Chondrocyte (in vitro differentiated cells): ENCODE measurements around the gene PCCB. TPM values are rescaled to one million over a fixed set of nuclear protein-coding genes. Genes with fewer than 3 reads are reported as not detected.

ENCODE experiments used
- DNase-seq: peaks from one replicate; pipeline ENCODE4 v3.0.0; 2021; ENCODE audit warnings: mixed read lengths, low spot score
- H3K27ac Mint-ChIP-seq: one replicate; pipeline ENCODE4 v1.8.0; 2021; ENCODE audit warnings: mild to moderate bottlenecking, moderate library complexity, mixed read lengths; ENCODE audit not compliant: unreplicated experiment
- H3K27me3 Mint-ChIP-seq: 2 replicates; pipeline ENCODE4 v1.8.0; 2021; ENCODE audit warnings: low read depth, mixed read lengths
- H3K36me3 Mint-ChIP-seq: 2 replicates; pipeline ENCODE4 v1.8.0; 2021; ENCODE audit warnings: low read depth, mixed read lengths
- H3K4me1 Mint-ChIP-seq: 2 replicates; pipeline ENCODE4 v1.8.0; 2021; ENCODE audit warnings: low read depth, mild to moderate bottlenecking, mixed read lengths
- H3K4me3 Mint-ChIP-seq: one replicate; pipeline ENCODE4 v1.8.0; 2021; ENCODE audit warnings: mild to moderate bottlenecking, moderate library complexity, mixed read lengths; ENCODE audit not compliant: unreplicated experiment
- H3K9me3 Mint-ChIP-seq: 2 replicates; pipeline ENCODE4 v1.8.0; 2021; ENCODE audit warnings: low read depth, mixed read lengths
- CTCF ChIP-seq: fragments of 200-600 bp; sonication (generic); IDR thresholded peaks from 2 replicates; pipeline ENCODE4 v1.5.0; 2021; ENCODE audit warnings: antibody characterized with exemption, mild to moderate bottlenecking, moderate library complexity
- total RNA-seq: library from RNA; stranded (reverse); gene quantifications from 3 replicates; pipeline ENCODE4 v1.2.1, GENCODE V29; 2021

PCCB gene
- total RNA-seq, 1 donor from 2014 or later, result 31.1 TPM

DNA sequence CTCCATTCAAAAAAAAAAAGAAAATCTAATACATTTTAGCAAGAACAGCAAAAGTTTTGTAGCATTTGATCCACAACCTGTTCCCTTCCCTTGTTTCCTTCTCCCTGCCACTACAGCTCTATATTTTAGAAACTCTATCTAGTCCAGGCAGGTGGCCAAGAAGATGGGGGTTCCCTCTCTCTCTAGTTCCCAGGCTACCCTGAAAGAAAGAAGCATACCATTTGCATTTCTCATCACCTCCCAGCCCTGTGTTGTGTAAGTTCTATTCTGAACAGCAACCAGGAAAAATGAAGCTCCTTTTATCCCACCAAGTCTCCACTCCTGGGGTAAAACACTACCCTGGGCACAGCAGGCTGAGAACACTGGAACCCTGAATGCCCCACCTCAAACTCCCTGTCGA, 100.0 kb downstream of the PCCB start:
- no peak for DNase-seq
- Mint-ChIP-seq H3K4me1 (peaks cover 23% of the 10 kb centered on the region), H3K4me3 (no peak overlapping the region), H3K9me3 (peaks cover 2% of the 10 kb centered on the region), H3K27me3 (no peaks in the 10 kb centered on the region), H3K36me3 (peaks cover 9% of the 10 kb centered on the region), H3K27ac (peak overlapping the region; percentile 95)
- no peak for TF ChIP-seq CTCF

DNA sequence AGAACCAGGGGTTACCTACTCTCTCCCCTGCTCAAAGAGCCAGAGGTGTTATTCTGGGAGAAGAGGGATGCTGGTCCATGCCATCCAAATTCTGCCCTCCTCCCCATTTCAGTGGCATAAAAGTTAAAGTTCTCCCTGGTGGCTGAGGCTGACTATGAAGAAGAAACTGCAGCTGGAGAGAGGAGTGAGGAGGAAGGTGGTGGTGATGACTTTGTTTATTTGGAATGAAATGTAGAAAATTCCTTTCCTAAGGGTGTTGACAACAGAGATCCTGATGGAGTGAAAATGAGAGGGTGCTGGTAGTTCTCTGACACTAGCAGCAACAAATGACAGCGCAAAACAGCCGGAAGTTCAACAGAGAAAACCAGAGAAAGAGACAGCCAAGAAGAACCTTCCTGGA, 100.4 kb downstream of the PCCB start:
- H3K27me3 Mint-ChIP-seq, result no peaks in the 10 kb centered on the region
- peak overlapping the region; percentile 26 for H3K4me3 Mint-ChIP-seq
- no peak for DNase-seq
- H3K9me3 Mint-ChIP-seq, result peaks cover 6% of the 10 kb centered on the region
- peak overlapping the region; percentile 95 for H3K27ac Mint-ChIP-seq
- no peak for TF ChIP-seq CTCF
- peaks cover 12% of the 10 kb centered on the region for H3K36me3 Mint-ChIP-seq
- H3K4me1 Mint-ChIP-seq, result peaks cover 23% of the 10 kb centered on the region

DNA sequence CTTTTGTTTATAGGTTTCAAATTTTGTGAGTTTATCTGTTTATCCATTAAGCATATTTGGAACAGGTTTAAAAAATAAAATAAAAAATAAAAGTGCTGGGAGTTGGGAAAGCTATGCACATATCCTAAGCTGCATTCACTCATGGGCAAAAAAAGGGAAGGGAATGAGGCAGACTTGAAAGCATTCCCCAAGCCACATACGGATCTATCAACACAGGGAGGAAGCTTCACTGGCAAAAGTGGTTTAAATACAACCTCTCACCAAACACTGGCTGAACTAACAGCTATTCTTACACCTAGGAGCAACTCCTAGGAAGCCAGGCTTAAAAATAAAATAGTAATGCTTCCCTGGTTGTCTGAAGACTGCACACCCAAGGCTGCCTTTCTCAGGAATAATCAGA, 101.2 kb downstream of the PCCB start:
- DNase-seq, result no peak
- Mint-ChIP-seq H3K4me1 (peaks cover 23% of the 10 kb centered on the region), H3K36me3 (peaks cover 17% of the 10 kb centered on the region), H3K4me3 (no peak overlapping the region), H3K27me3 (no peaks in the 10 kb centered on the region), H3K9me3 (peaks cover 11% of the 10 kb centered on the region), H3K27ac (peak overlapping the region; percentile 71)
- no peak for TF ChIP-seq CTCF

GRCh38 chr3:136351905-136352304, 101.8 kb downstream of the PCCB start:
- TF ChIP-seq CTCF, result peak; percentile 55
- Mint-ChIP-seq H3K36me3 (peaks cover 17% of the 10 kb centered on the region), H3K27me3 (no peaks in the 10 kb centered on the region), H3K4me3 (no peak overlapping the region), H3K9me3 (peaks cover 11% of the 10 kb centered on the region), H3K27ac (peak overlapping the region; percentile 3), H3K4me1 (peaks cover 23% of the 10 kb centered on the region)
- DNase-seq, result no peak

DNA sequence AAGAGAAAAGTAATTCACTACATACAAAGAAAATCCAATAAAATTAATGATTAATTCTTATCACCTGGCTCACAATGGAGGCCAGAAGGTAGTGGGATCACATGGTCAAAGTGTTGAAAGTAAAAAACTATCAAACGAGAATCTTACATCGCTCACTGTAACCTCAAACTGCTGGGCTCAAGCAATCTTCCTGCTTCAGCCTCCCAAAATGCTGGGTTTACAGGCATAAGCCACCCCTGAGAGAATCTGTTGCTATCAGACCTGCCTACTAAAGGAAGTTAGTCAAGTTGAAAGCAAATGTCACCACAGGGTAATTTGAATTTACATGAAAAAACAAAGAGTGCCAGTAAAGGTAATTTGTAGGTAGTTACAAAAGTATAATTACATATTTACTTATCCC, 103.3 kb downstream of the PCCB start:
- Mint-ChIP-seq H3K4me3 (no peak overlapping the region), H3K9me3 (peaks cover 11% of the 10 kb centered on the region), H3K36me3 (peaks cover 17% of the 10 kb centered on the region), H3K27ac (no peak overlapping the region), H3K4me1 (peaks cover 23% of the 10 kb centered on the region), H3K27me3 (no peaks in the 10 kb centered on the region)
- TF ChIP-seq CTCF, result no peak
- no peak for DNase-seq
